GM23338 (cell line): ENCODE measurements around the gene CPB1. TPM values are rescaled to one million over a fixed set of nuclear protein-coding genes. Genes with fewer than 3 reads are reported as not detected.

Experiments used
- POLR2AphosphoS5 ChIP-seq: IDR thresholded peaks from 2 replicates; pipeline ENCODE4 v1.6.1; 2016; ENCODE audit warnings: antibody characterized with exemption, low read depth
- STAT1 ChIP-seq: IDR thresholded peaks from one replicate; pipeline ENCODE4 v1.6.1; 2016; ENCODE audit warnings: antibody characterized with exemption; ENCODE audit not compliant: unreplicated experiment
- ZNF462 ChIP-seq: fragments of 250-450 bp; sonication (Bioruptor Pico); IDR thresholded peaks from 2 replicates; pipeline ENCODE4 v1.5.0; 2020; ENCODE audit warnings: mild to moderate bottlenecking, moderate library complexity
- polyA plus RNA-seq: library from polyadenylated mRNA; unstranded; fragments of >200 nt; fragmentation: Nextera tagmentation; extraction: Ambion mirVana; gene quantifications from 2 replicates; pipeline ENCODE4 v1.2.1, GENCODE V29; 2016
- total RNA-seq: library from RNA; depleted of rRNA; stranded (reverse); fragments of >200 nt; shearing (Covaris generic); gene quantifications from 2 replicates; pipeline ENCODE4 v1.2.3, GENCODE V29; 2014; rRNA removed

CPB1 gene
- total and polyA plus RNA-seq, 2 experiments from 2014 or later, result not detected

GRCh38 chr3:148906667-148907066 is 79.1 kb downstream of the CPB1 start (continued):
- TF ChIP-seq ZNF462 (CRISPR knock-in tag) (no peak), STAT1 (no peak), POLR2AphosphoS5 (no peak)

Other genes starting within 250 kb of the CPB1 start
- gene AGTR1, start 129.9 kb upstream of the CPB1 start, total RNA-seq, result 0.35 TPM in 1 of 2 replicates, not detected in the other
- gene AGTR1, start 129.9 kb upstream of the CPB1 start, polyA plus RNA-seq, result 0.16 TPM in 1 of 2 replicates, not detected in the other
- not detected in 2 replicates for gene CPA3, start 37.5 kb downstream of the CPB1 start, total RNA-seq
- gene CPA3, start 37.5 kb downstream of the CPB1 start, polyA plus RNA-seq, result not detected in 2 replicates
- gene GYG1, start 163.7 kb downstream of the CPB1 start, total RNA-seq, result 40.9 and 45.6 TPM in 2 replicates
- 30.4 and 33.2 TPM in 2 replicates for gene GYG1, start 163.7 kb downstream of the CPB1 start, polyA plus RNA-seq